Ishikawa (cell line): ENCODE measurements around the gene CD164L2.

Experiments used
- CEBPB ChIP-seq: IDR thresholded peaks from 2 replicates; pipeline ENCODE4 v1.6.1; 2012
- CREB1 ChIP-seq: IDR thresholded peaks from 2 replicates; pipeline ENCODE4 v1.6.1; 2012; ENCODE audit warnings: low read depth
- EGR1 ChIP-seq: IDR thresholded peaks from 2 replicates; pipeline ENCODE4 v1.6.1; 2012
- EP300 ChIP-seq: IDR thresholded peaks from 2 replicates; pipeline ENCODE4 v1.6.1; 2012; ENCODE audit warnings: borderline replicate concordance
- FOXM1 ChIP-seq: IDR thresholded peaks from 2 replicates; pipeline ENCODE4 v1.6.1; 2012; ENCODE audit warnings: low read depth, borderline replicate concordance
- MAX ChIP-seq: IDR thresholded peaks from 2 replicates; pipeline ENCODE4 v1.6.1; 2012
- NFIC ChIP-seq: IDR thresholded peaks from 2 replicates; pipeline ENCODE4 v1.6.1; 2012
- RAD21 ChIP-seq: IDR thresholded peaks from 2 replicates; pipeline ENCODE4 v1.6.1; 2012; ENCODE audit warnings: low read depth
- REST ChIP-seq: IDR thresholded peaks from 2 replicates; pipeline ENCODE4 v1.6.1; 2012; ENCODE audit warnings: low read depth, mild to moderate bottlenecking
- TAF1 ChIP-seq: IDR thresholded peaks from 2 replicates; pipeline ENCODE4 v1.6.1; 2012; ENCODE audit warnings: low read depth, mild to moderate bottlenecking
- TCF12 ChIP-seq: IDR thresholded peaks from 2 replicates; pipeline ENCODE4 v1.6.1; 2012; ENCODE audit warnings: low read depth
- TEAD4 ChIP-seq: IDR thresholded peaks from 2 replicates; pipeline ENCODE4 v1.6.1; 2012
- USF1 ChIP-seq: IDR thresholded peaks from 2 replicates; pipeline ENCODE4 v1.6.1; 2012
- YY1 ChIP-seq: IDR thresholded peaks from 2 replicates; pipeline ENCODE4 v1.6.1; 2012; ENCODE audit warnings: low read depth
- ZBTB7A ChIP-seq: IDR thresholded peaks from 2 replicates; pipeline ENCODE4 v1.6.1; 2012; ENCODE audit warnings: low read depth

Gene CD164L2

GRCh38 chr1:27391511-27392095 is 8.5 kb upstream of the CD164L2 start:
- no peak for TF ChIP-seq EP300
- TF ChIP-seq NFIC, result peak; percentile 62; the same call in 1 of the 2 replicates
- no peak for TF ChIP-seq EGR1
- TF ChIP-seq USF1, result peak; percentile 57

- TF ChIP-seq MAX (no peak), YY1 (no peak), TCF12 (no peak), FOXM1 (no peak), CREB1 (no peak), RAD21 (peak; percentile 91), USF1 (no peak), TEAD4 (no peak), REST (no peak)
Measured at GRCh38 chr1:27388337-27389005, 5.3 kb upstream of the CD164L2 start.

- TF ChIP-seq REST, result no peak
- TF ChIP-seq MAX, result 0 out of 2 replicates have a peak, but pooled peaks have one; percentile 6
- no peak for TF ChIP-seq TAF1
Measured at GRCh38 chr1:27383661-27384060, 528 bp upstream of the CD164L2 start.

- TF ChIP-seq EP300 (no peak), RAD21 (no peak), TEAD4 (no peak), YY1 (no peak), CREB1 (no peak), USF1 (no peak), ZBTB7A (no peak), FOXM1 (no peak), MAX (no peak), TAF1 (no peak), EGR1 (no peak), REST (no peak), NFIC (no peak), TCF12 (no peak), CEBPB (no peak)
Measured at GRCh38 chr1:27381969-27382762, 967 bp downstream of the CD164L2 start.
